LNCAP (cell line): ENCODE results near the gene ARPC1B.

Experiments
- CTCF ChIP-seq: fragments of 450-650 bp; IDR thresholded peaks from 2 replicates; pipeline ENCODE4 v1.5.1; 2017; ENCODE audit warnings: mild to moderate bottlenecking

ARPC1B gene

GRCh38 chr7:99396418-99397296 lies 22.1 kb downstream of the ARPC1B start:
- TF ChIP-seq CTCF = no peak

- TF ChIP-seq CTCF = no peak
These were observed 22.9 kb downstream of the ARPC1B start for GRCh38 chr7:99397297-99397983.

GRCh38 chr7:99398891-99399445 lies 24.4 kb downstream of the ARPC1B start:
- no peak for TF ChIP-seq CTCF

- TF ChIP-seq CTCF = no peak
These were observed 25.1 kb downstream of the ARPC1B start for GRCh38 chr7:99399597-99399996.

- no peak for TF ChIP-seq CTCF
These were observed 28.3 kb downstream of the ARPC1B start for GRCh38 chr7:99402854-99403253.

- TF ChIP-seq CTCF = no peak
These were observed 29.2 kb downstream of the ARPC1B start for GRCh38 chr7:99403764-99404163.

GRCh38 chr7:99404235-99404976 lies 29.9 kb downstream of the ARPC1B start:
- no peak for TF ChIP-seq CTCF
